Lung (tissue), 12 donors: ENCODE measurements around the gene CIAO2B. TPM values are rescaled to one million over a fixed set of nuclear protein-coding genes. Genes with fewer than 3 reads are reported as not detected.

Experiments used
- ATAC-seq: fragments of 200-7000 bp; cut with Tn5 transposase; one replicate; pipeline ENCODE4 v1.9.1; 2020; ENCODE audit warnings: moderate number of reproducible peaks; ENCODE audit not compliant: insufficient read depth, low FRiP score
- DNase-seq, 3 donors: peaks; one replicate each; pipeline ENCODE4 v3.0.0-alpha.2; 2013 to 2017
- H3K27ac ChIP-seq, 2 donors: one replicate each; pipeline ENCODE4 v1.5.1; 2013; ENCODE audit warnings: mild to moderate bottlenecking in 2 of 2, moderate library complexity in 2 of 2, control low read depth in 1 of 2, inconsistent platforms in 1 of 2, low read depth in 1 of 2, low read length in 1 of 2
- H3K27me3 ChIP-seq, 3 donors: one replicate each; pipeline ENCODE4 v1.5.1; 2013; ENCODE audit warnings: low read length in 2 of 3; ENCODE audit not compliant: control insufficient read depth in 3 of 3, insufficient read depth in 3 of 3
- H3K36me3 ChIP-seq, 4 donors: one replicate each; pipeline ENCODE4 v1.5.1; 2013; ENCODE audit warnings: low read length in 4 of 4, mild to moderate bottlenecking in 1 of 4, moderate library complexity in 1 of 4; ENCODE audit not compliant: control insufficient read depth in 4 of 4, insufficient read depth in 4 of 4
- H3K4me1 ChIP-seq, 5 donors: one replicate each; pipeline ENCODE4 v1.5.1; 2013; ENCODE audit warnings: low read length in 5 of 5, mild to moderate bottlenecking in 2 of 5, moderate library complexity in 1 of 5; ENCODE audit not compliant: control insufficient read depth in 5 of 5, insufficient read depth in 5 of 5
- H3K4me3 ChIP-seq: one replicate; pipeline ENCODE4 v1.5.1; 2013; ENCODE audit warnings: mild to moderate bottlenecking, control low read depth, moderate library complexity
- H3K9ac ChIP-seq, 2 donors: one replicate each; pipeline ENCODE4 v1.5.1; 2013; ENCODE audit warnings: low read length in 2 of 2, control low read depth in 1 of 2; ENCODE audit not compliant: insufficient read depth in 1 of 2
- H3K9me3 ChIP-seq, 4 donors: one replicate each; pipeline ENCODE4 v1.5.1; 2013; ENCODE audit warnings: low read length in 3 of 4, mild to moderate bottlenecking in 1 of 4, moderate library complexity in 1 of 4; ENCODE audit not compliant: control insufficient read depth in 4 of 4, insufficient read depth in 3 of 4
- CTCF ChIP-seq: IDR thresholded peaks from 2 replicates; pipeline ENCODE4 v1.5.1; 2012; ENCODE audit warnings: mild to moderate bottlenecking; ENCODE audit errors: control extremely low read depth, extremely low read depth
- WGBS, 2 donors: extraction: QIAGEN DNeasy Blood & Tissue Kit; methylation state at CpG; one replicate each; pipeline ENCODE4 v1.1.7; 2013; 5-methylcytosine and 5-hydroxymethylcytosine counted together
- polyA plus RNA-seq, 2 donors: library from polyadenylated mRNA; stranded (reverse); fragments of 200-250 nt; gene quantifications; one replicate each; pipeline ENCODE4 v1.2.1, GENCODE V29; 2013
- total RNA-seq, 2 donors: library from RNA; depleted of rRNA in 1 of 2; stranded (reverse); fragments of >200 nt in 1 of 2; gene quantifications; one replicate each; pipeline ENCODE4 v1.2.1, GENCODE V29; 2014 to 2021
- donor health status: control.
- donor health status: control.
- donor health status: Bipolar disorder and iron deficiency.
- donor health status: healthy.
- donor health status: DM: yes; HTN: yes; CAD: no.

CIAO2B gene
- total and polyA plus RNA-seq, 4 donors, result 48.8 to 257 (median 159) TPM

- DNase-seq (no peak), ATAC-seq (no peak)
- peaks cover 0 to 37% (median 25%) of the 10 kb centered on the region in 3 donors for H3K27me3 ChIP-seq
- no peaks in the 10 kb centered on the region for H3K36me3 ChIP-seq
- H3K27ac ChIP-seq, result no peak overlapping the region
- H3K4me3 ChIP-seq, result no peak overlapping the region
- TF ChIP-seq CTCF, result no peak
- peaks cover 0 to 21% (median 6%) of the 10 kb centered on the region in 5 donors for H3K4me1 ChIP-seq
- H3K9ac ChIP-seq, result no peak overlapping the region
- H3K9me3 ChIP-seq, result no peaks in the 10 kb centered on the region
- 78 to 87% methylated on average over 2 of the region's 2 CpGs for WGBS, 2 donors
Observed at GRCh38 chr16:66950437-66950836, 16.2 kb upstream of the CIAO2B start.

GRCh38 chr16:66949472-66949871 is 15.3 kb upstream of the CIAO2B start:
- peaks cover 0 to 21% (median 6%) of the 10 kb centered on the region in 5 donors for H3K4me1 ChIP-seq
- H3K36me3 ChIP-seq, result no peaks in the 10 kb centered on the region
- H3K27me3 ChIP-seq, result peaks cover 0 to 37% (median 25%) of the 10 kb centered on the region in 3 donors
- TF ChIP-seq CTCF, result no peak
- H3K9ac ChIP-seq, result no peak overlapping the region
- no peak overlapping the region for H3K4me3 ChIP-seq
- no peaks in the 10 kb centered on the region for H3K9me3 ChIP-seq
- ATAC-seq, result no peak
- DNase-seq, result no peak
- WGBS, 2 donors, result 76 to 77% methylated on average over 6 of the region's 6 CpGs
- no peak overlapping the region for H3K27ac ChIP-seq

- peaks cover 0 to 37% (median 25%) of the 10 kb centered on the region in 3 donors for H3K27me3 ChIP-seq
- WGBS, 2 donors, result 16% methylated on average over 20 to 21 of the region's 21 CpGs
- no peak for ATAC-seq
Observed at GRCh38 chr16:66948837-66949225, 14.6 kb upstream of the CIAO2B start.

More at GRCh38 chr16:66948837-66949225, 14.6 kb upstream of the CIAO2B start:
- Histone ChIP-seq H3K4me3 (no peak overlapping the region), H3K4me1 (peaks cover 0 to 21% (median 6%) of the 10 kb centered on the region in 5 donors), H3K27ac (no peak overlapping the region), H3K36me3 (peaks cover 0 to 3% (median 1%) of the 10 kb centered on the region in 4 donors), H3K9me3 (no peaks in the 10 kb centered on the region), H3K9ac (no peak overlapping the region)
- DNase-seq, result no peak
- no peak for TF ChIP-seq CTCF
